Measurements from ENCODE around the gene SH3BGRL2.

Gene SH3BGRL2

GRCh38 chr6:79604583-79605037, 26.5 kb upstream of the SH3BGRL2 start:
- 100% methylated on average over 1 of the region's 4 CpGs for WGBS (ENCODE audit: insufficient coverage, insufficient read length)
- H3K4me3 ChIP-seq (ENCODE audit: low read length), result no peak overlapping the region
- H3K27me3 ChIP-seq (ENCODE audit: control insufficient read depth, insufficient read depth, low read length), result no peaks in the 10 kb centered on the region
- H3K36me3 ChIP-seq (ENCODE audit: control insufficient read depth, insufficient read depth, low read length), result no peaks in the 10 kb centered on the region
- H3K27ac ChIP-seq (ENCODE audit: low read length), result no peak overlapping the region
- no peaks in the 10 kb centered on the region for H3K4me1 ChIP-seq (ENCODE audit: control insufficient read depth, insufficient read depth, low read length)
- H3K9me3 ChIP-seq (ENCODE audit: control insufficient read depth, insufficient read depth, low read length), result no peaks in the 10 kb centered on the region
- DNase-seq (ENCODE audit: low read depth, low spot score), result no peak

DNA sequence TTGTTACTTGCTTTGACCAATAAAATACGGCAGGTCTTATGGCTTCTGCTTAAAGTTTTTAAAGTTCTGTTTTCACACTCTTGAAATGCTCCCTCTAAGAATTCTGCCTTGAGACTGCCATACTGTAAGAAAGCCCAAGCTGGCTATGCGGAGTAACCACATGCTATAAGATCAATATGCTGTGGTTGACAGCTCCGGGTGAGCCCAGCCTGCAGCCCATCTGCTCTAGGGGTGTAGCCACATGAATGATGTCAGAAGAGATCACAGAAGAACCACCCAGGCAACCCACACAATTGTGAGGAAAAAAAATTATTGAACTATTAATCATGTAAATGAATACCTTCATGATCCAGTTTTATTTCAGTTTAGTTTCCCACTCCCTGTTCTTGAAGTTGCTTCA, 26.1 kb upstream of the SH3BGRL2 start:
- no CpG with 5 or more reads among the region's 3 CpGs for WGBS (ENCODE audit: insufficient coverage, insufficient read length)
- no peak for DNase-seq (ENCODE audit: low read depth, low spot score)
- Histone ChIP-seq H3K9me3 (ENCODE audit: control insufficient read depth, insufficient read depth, low read length) (no peaks in the 10 kb centered on the region), H3K27me3 (ENCODE audit: control insufficient read depth, insufficient read depth, low read length) (no peaks in the 10 kb centered on the region), H3K4me1 (ENCODE audit: control insufficient read depth, insufficient read depth, low read length) (no peaks in the 10 kb centered on the region), H3K27ac (ENCODE audit: low read length) (no peak overlapping the region), H3K36me3 (ENCODE audit: control insufficient read depth, insufficient read depth, low read length) (no peaks in the 10 kb centered on the region), H3K4me3 (ENCODE audit: low read length) (no peak overlapping the region)

DNA sequence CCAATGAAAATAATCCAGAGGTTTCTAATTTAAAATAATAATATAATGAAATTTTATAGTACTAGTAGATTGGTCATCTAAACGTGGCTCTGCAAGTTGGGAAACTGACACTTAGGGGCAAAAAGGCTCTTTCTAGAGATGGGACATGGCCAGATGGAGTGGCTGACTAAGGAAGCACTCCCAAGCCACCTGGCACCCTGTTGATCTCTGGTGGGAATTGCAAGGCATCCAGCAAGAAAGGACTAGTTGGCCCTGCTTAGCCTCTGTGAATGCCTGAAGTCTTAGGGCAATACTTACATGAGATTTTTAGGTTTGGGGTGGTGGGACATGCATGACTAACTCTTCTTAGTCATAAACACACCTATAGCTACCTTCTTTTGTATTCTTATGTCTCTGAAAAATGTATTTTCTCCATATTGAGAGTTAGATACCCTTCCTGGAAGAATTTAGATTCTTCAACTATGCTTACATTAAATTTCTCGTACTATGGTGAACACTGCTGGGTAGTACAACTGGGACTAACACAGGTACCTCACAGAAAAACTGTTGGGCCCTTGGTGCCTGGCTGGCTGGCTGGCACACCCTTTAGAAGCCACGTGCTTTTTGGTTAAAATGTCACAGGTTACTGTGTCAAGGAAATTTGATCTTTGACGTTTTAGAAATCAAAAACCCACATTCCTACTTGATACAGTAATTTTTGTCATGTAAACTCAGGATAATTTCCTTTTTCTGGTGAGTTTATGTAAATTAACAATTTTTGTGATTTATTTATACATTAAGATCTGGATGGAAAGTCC, 25.0 kb upstream of the SH3BGRL2 start:
- H3K4me3 ChIP-seq (ENCODE audit: low read length), result no peak overlapping the region
- no peak for DNase-seq (ENCODE audit: low read depth, low spot score)
- H3K4me1 ChIP-seq (ENCODE audit: control insufficient read depth, insufficient read depth, low read length), result no peaks in the 10 kb centered on the region
- WGBS (ENCODE audit: insufficient coverage, insufficient read length), result no CpG with 5 or more reads among the region's 4 CpGs
- no peaks in the 10 kb centered on the region for H3K36me3 ChIP-seq (ENCODE audit: control insufficient read depth, insufficient read depth, low read length)
- no peaks in the 10 kb centered on the region for H3K27me3 ChIP-seq (ENCODE audit: control insufficient read depth, insufficient read depth, low read length)
- no peaks in the 10 kb centered on the region for H3K9me3 ChIP-seq (ENCODE audit: control insufficient read depth, insufficient read depth, low read length)
- H3K27ac ChIP-seq (ENCODE audit: low read length), result no peak overlapping the region

- no peak overlapping the region for H3K27ac ChIP-seq (ENCODE audit: low read length)
- no peak for DNase-seq (ENCODE audit: low read depth, low spot score)
- H3K27me3 ChIP-seq (ENCODE audit: control insufficient read depth, insufficient read depth, low read length), result no peaks in the 10 kb centered on the region
- WGBS (ENCODE audit: insufficient coverage, insufficient read length), result no CpG with 5 or more reads among the region's 3 CpGs
- no peak overlapping the region for H3K4me3 ChIP-seq (ENCODE audit: low read length)
- no peaks in the 10 kb centered on the region for H3K9me3 ChIP-seq (ENCODE audit: control insufficient read depth, insufficient read depth, low read length)
- no peaks in the 10 kb centered on the region for H3K4me1 ChIP-seq (ENCODE audit: control insufficient read depth, insufficient read depth, low read length)
- H3K36me3 ChIP-seq (ENCODE audit: control insufficient read depth, insufficient read depth, low read length), result no peaks in the 10 kb centered on the region
Observed at GRCh38 chr6:79607000-79607399, 24.1 kb upstream of the SH3BGRL2 start.

DNA sequence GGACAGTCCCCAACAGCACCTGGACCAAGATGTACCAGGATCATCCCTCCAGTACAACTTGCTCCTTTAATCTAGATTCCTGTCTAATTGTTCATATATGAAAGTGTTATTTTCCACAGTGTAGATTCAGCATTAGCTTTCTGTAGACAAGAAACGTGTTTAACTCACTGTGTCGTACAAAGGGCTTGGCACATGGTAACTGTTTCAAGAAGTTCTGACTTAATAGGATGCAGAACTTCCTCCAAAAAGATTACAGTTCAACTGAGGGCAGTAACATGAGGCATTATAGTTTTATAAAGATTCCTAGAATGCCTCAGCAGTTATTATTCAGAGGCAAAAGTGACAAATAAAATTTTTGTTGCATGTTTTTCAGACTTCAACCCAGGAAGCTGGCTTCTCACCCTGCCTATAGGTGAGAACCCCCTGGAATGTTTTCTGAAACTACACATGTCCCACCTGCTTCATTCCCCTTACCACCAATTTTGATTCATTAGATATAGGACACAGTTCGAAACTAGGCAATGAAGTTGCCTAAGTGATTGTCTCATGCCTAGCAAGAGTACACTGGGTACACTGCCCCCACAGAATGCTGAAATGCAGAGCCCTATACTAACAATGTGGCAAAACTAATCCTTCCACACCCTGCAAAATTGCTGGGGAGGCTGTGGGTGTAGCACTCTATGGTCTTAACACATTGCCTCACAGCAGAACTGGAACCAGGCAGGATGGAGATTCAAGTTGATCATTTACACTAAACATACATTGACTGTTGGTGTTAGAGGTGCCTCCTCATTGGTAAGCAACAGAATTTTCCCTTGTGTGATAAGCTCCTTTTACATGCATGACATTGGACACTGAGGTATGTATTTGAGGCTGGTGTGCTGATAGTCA, 22.6 kb upstream of the SH3BGRL2 start:
- no peak overlapping the region for H3K27ac ChIP-seq (ENCODE audit: low read length)
- H3K9me3 ChIP-seq (ENCODE audit: control insufficient read depth, insufficient read depth, low read length), result no peaks in the 10 kb centered on the region
- H3K4me3 ChIP-seq (ENCODE audit: low read length), result no peak overlapping the region
- H3K27me3 ChIP-seq (ENCODE audit: control insufficient read depth, insufficient read depth, low read length), result no peaks in the 10 kb centered on the region
- H3K36me3 ChIP-seq (ENCODE audit: control insufficient read depth, insufficient read depth, low read length), result no peaks in the 10 kb centered on the region
- WGBS (ENCODE audit: insufficient coverage, insufficient read length), result no CpG with 5 or more reads among the region's 3 CpGs
- H3K4me1 ChIP-seq (ENCODE audit: control insufficient read depth, insufficient read depth, low read length), result no peaks in the 10 kb centered on the region
- no peak for DNase-seq (ENCODE audit: low read depth, low spot score)

- Histone ChIP-seq H3K9me3 (ENCODE audit: control insufficient read depth, insufficient read depth, low read length) (no peaks in the 10 kb centered on the region), H3K27ac (ENCODE audit: low read length) (no peak overlapping the region)
- WGBS (ENCODE audit: insufficient coverage, insufficient read length), result no CpG with 5 or more reads among the region's 3 CpGs
Observed at GRCh38 chr6:79609225-79609595, 21.9 kb upstream of the SH3BGRL2 start.

GRCh38 chr6:79610306-79611009, 20.7 kb upstream of the SH3BGRL2 start:
- H3K36me3 ChIP-seq (ENCODE audit: control insufficient read depth, insufficient read depth, low read length), result no peaks in the 10 kb centered on the region
- no CpG with 5 or more reads among the region's 5 CpGs for WGBS (ENCODE audit: insufficient coverage, insufficient read length)
- no peak for DNase-seq (ENCODE audit: low read depth, low spot score)
- no peaks in the 10 kb centered on the region for H3K27me3 ChIP-seq (ENCODE audit: control insufficient read depth, insufficient read depth, low read length)
- no peaks in the 10 kb centered on the region for H3K4me1 ChIP-seq (ENCODE audit: control insufficient read depth, insufficient read depth, low read length)
- H3K9me3 ChIP-seq (ENCODE audit: control insufficient read depth, insufficient read depth, low read length), result no peaks in the 10 kb centered on the region
- no peak overlapping the region for H3K27ac ChIP-seq (ENCODE audit: low read length)
- H3K4me3 ChIP-seq (ENCODE audit: low read length), result no peak overlapping the region

More at GRCh38 chr6:79609225-79609595, 21.9 kb upstream of the SH3BGRL2 start:
- Histone ChIP-seq H3K36me3 (ENCODE audit: control insufficient read depth, insufficient read depth, low read length) (no peaks in the 10 kb centered on the region), H3K4me1 (ENCODE audit: control insufficient read depth, insufficient read depth, low read length) (no peaks in the 10 kb centered on the region), H3K4me3 (ENCODE audit: low read length) (no peak overlapping the region), H3K27me3 (ENCODE audit: control insufficient read depth, insufficient read depth, low read length) (no peaks in the 10 kb centered on the region)
- DNase-seq (ENCODE audit: low read depth, low spot score), result no peak

DNA sequence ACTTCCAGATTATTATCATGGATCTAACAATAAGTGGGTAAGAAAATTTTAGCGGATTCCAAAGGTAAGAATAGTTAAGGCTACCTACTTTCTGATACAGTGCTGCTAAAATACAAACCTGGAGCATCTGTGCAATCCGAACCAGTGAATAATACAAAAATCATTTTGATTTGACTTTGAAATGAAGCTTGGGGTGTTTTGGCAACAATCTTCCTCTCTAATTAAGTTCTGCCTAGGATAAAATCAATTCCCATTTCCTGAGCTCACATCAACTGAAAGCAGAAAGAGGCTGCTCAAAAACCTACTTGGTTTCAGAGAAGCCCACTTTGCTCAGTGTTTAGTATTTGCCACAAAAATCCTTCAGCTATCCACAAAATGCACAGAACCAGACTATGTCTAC, 18.7 kb upstream of the SH3BGRL2 start:
- H3K27me3 ChIP-seq (ENCODE audit: control insufficient read depth, insufficient read depth, low read length), result no peaks in the 10 kb centered on the region
- H3K27ac ChIP-seq (ENCODE audit: low read length), result no peak overlapping the region
- no peaks in the 10 kb centered on the region for H3K9me3 ChIP-seq (ENCODE audit: control insufficient read depth, insufficient read depth, low read length)
- no peak for DNase-seq (ENCODE audit: low read depth, low spot score)
- no peaks in the 10 kb centered on the region for H3K4me1 ChIP-seq (ENCODE audit: control insufficient read depth, insufficient read depth, low read length)
- H3K36me3 ChIP-seq (ENCODE audit: control insufficient read depth, insufficient read depth, low read length), result no peaks in the 10 kb centered on the region
- no CpG with 5 or more reads among the region's 2 CpGs for WGBS (ENCODE audit: insufficient coverage, insufficient read length)
- no peak overlapping the region for H3K4me3 ChIP-seq (ENCODE audit: low read length)

DNA sequence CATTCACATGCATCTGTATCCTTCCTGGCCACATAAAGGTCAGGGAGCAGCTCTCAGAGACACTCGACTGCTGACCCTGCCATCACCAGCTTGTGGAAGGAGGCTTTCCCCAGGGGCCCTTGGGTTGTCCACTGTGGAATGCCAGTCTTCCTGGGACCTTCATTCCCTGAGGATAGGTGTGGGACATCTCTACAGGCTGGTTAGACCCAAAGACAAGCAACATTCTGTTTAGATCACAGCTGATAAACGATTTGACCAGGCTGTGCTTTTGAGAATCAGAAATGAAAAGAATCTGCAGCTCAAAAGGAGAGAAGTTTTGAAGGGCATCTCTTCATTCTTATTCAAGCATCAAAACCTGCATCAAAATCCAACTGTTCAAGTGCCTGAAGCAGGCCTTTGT, 18.2 kb upstream of the SH3BGRL2 start:
- no peak overlapping the region for H3K27ac ChIP-seq (ENCODE audit: low read length)
- no peaks in the 10 kb centered on the region for H3K4me1 ChIP-seq (ENCODE audit: control insufficient read depth, insufficient read depth, low read length)
- no CpG with 5 or more reads among the region's 2 CpGs for WGBS (ENCODE audit: insufficient coverage, insufficient read length)

DNA sequence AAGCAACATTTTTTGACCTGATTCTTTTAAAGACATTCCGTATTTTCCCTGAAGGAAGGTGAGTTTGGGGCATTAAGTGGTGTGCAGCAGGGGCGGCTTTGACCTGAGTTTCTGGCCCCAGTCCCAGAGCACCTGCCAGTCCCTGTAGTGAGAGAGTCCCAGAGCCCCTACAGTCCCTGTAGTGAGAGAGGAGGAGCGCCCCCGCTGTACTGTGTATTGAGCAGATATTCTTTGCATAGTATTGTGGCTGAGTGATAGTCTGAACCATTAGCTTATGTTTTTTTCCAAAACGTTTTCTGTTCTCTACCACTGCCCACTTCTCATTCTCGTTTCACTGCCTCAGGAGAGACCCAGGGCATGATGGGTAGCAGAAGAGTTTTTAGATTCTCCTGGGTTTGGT, 17.2 kb upstream of the SH3BGRL2 start:
- WGBS (ENCODE audit: insufficient coverage, insufficient read length), result no CpG with 5 or more reads among the region's 6 CpGs
- H3K4me3 ChIP-seq (ENCODE audit: low read length), result no peak overlapping the region
- H3K9me3 ChIP-seq (ENCODE audit: control insufficient read depth, insufficient read depth, low read length), result no peaks in the 10 kb centered on the region
- no peaks in the 10 kb centered on the region for H3K36me3 ChIP-seq (ENCODE audit: control insufficient read depth, insufficient read depth, low read length)
- no peaks in the 10 kb centered on the region for H3K27me3 ChIP-seq (ENCODE audit: control insufficient read depth, insufficient read depth, low read length)
- no peaks in the 10 kb centered on the region for H3K4me1 ChIP-seq (ENCODE audit: control insufficient read depth, insufficient read depth, low read length)
- H3K27ac ChIP-seq (ENCODE audit: low read length), result no peak overlapping the region
- no peak for DNase-seq (ENCODE audit: low read depth, low spot score)

More for the DNA sequence above, 18.2 kb upstream of the SH3BGRL2 start:
- H3K9me3 ChIP-seq (ENCODE audit: control insufficient read depth, insufficient read depth, low read length), result no peaks in the 10 kb centered on the region
- DNase-seq (ENCODE audit: low read depth, low spot score), result no peak
- no peaks in the 10 kb centered on the region for H3K27me3 ChIP-seq (ENCODE audit: control insufficient read depth, insufficient read depth, low read length)
- no peak overlapping the region for H3K4me3 ChIP-seq (ENCODE audit: low read length)
- H3K36me3 ChIP-seq (ENCODE audit: control insufficient read depth, insufficient read depth, low read length), result no peaks in the 10 kb centered on the region
